ENCODE data around the gene SLC18A3. TPM values are rescaled to one million over a fixed set of nuclear protein-coding genes. Genes with fewer than 3 reads are reported as not detected.

Gene SLC18A3
- total RNA-seq, 2 experiments from 2014 or later, result not detected

- Mint-ChIP-seq H3K9me3 (ENCODE audit: low read depth) (no peaks in the 10 kb centered on the region), H3K4me3 (no peak overlapping the region), H3K27ac (peak overlapping the region; percentile 70), H3K36me3 (no peaks in the 10 kb centered on the region), H3K27me3 (peaks cover 19% of the 10 kb centered on the region), H3K4me1 (peaks cover 26% of the 10 kb centered on the region)
- peak; percentile 69 for DNase-seq
- CTCF ChIA-PET, result interaction anchor here (1.1 kb wide), 1 partner anchor 52 kb away, joined by 4 read pairs; no protein-coding TSS in a partner anchor
- peak; percentile 69 for ATAC-seq
Observed at GRCh38 chr10:49649936-49650723, 40.0 kb downstream of the SLC18A3 start.

- Mint-ChIP-seq H3K4me3 (no peak overlapping the region), H3K36me3 (no peaks in the 10 kb centered on the region), H3K4me1 (peaks cover 26% of the 10 kb centered on the region), H3K27me3 (peaks cover 19% of the 10 kb centered on the region), H3K27ac (no peak overlapping the region), H3K9me3 (ENCODE audit: low read depth) (no peaks in the 10 kb centered on the region)
- CTCF ChIA-PET, result interaction anchor here (1.1 kb wide), 1 partner anchor 52 kb away, joined by 4 read pairs; no protein-coding TSS in a partner anchor
- DNase-seq (peak; percentile 22), ATAC-seq (no peak)
Observed at GRCh38 chr10:49650724-49651034, 40.6 kb downstream of the SLC18A3 start.

GRCh38 chr10:49651039-49651835 is 41.1 kb downstream of the SLC18A3 start:
- DNase-seq (peak; percentile 22), ATAC-seq (no peak)
- Mint-ChIP-seq H3K36me3 (no peaks in the 10 kb centered on the region), H3K27me3 (peaks cover 19% of the 10 kb centered on the region), H3K27ac (no peak overlapping the region), H3K4me3 (no peak overlapping the region), H3K9me3 (ENCODE audit: low read depth) (no peaks in the 10 kb centered on the region), H3K4me1 (peaks cover 26% of the 10 kb centered on the region)
- CTCF ChIA-PET, result interaction anchor here (1.1 kb wide), 1 partner anchor 58 kb away, joined by 4 read pairs; no protein-coding TSS in a partner anchor

- Mint-ChIP-seq H3K4me3 (no peak overlapping the region), H3K27me3 (peaks cover 25% of the 10 kb centered on the region), H3K4me1 (peaks cover 26% of the 10 kb centered on the region)
Observed at GRCh38 chr10:49651917-49652316, 41.8 kb downstream of the SLC18A3 start.

GRCh38 chr10:49652421-49653272 is 42.5 kb downstream of the SLC18A3 start:
- Mint-ChIP-seq H3K27ac (no peak overlapping the region), H3K27me3 (peaks cover 18% of the 10 kb centered on the region), H3K36me3 (no peaks in the 10 kb centered on the region), H3K4me1 (peaks cover 26% of the 10 kb centered on the region), H3K9me3 (ENCODE audit: low read depth) (no peaks in the 10 kb centered on the region), H3K4me3 (no peak overlapping the region)
- CTCF ChIA-PET, result interaction anchor here (1.1 kb wide), 1 partner anchor 59 kb away, joined by 4 read pairs; no protein-coding TSS in a partner anchor
- DNase-seq, result peak; percentile 25
- ATAC-seq, result no peak

More at GRCh38 chr10:49651917-49652316, 41.8 kb downstream of the SLC18A3 start:
- no peaks in the 10 kb centered on the region for H3K9me3 Mint-ChIP-seq (ENCODE audit: low read depth)
- peak; percentile 3 for DNase-seq
- no peak overlapping the region for H3K27ac Mint-ChIP-seq
- CTCF ChIA-PET, result interaction anchor here (1.1 kb wide), 1 partner anchor 59 kb away, joined by 4 read pairs; no protein-coding TSS in a partner anchor
- no peaks in the 10 kb centered on the region for H3K36me3 Mint-ChIP-seq
- no peak for ATAC-seq

- H3K27ac Mint-ChIP-seq, result no peak overlapping the region
- DNase-seq (peak; percentile 25), ATAC-seq (no peak)
- H3K4me1 Mint-ChIP-seq, result peaks cover 22% of the 10 kb centered on the region
- H3K36me3 Mint-ChIP-seq, result no peaks in the 10 kb centered on the region
- H3K4me3 Mint-ChIP-seq, result no peak overlapping the region
- CTCF ChIA-PET, result interaction anchor here (0.8 kb wide), 1 partner anchor 58 kb away, joined by 3 read pairs; no protein-coding TSS in a partner anchor
- H3K9me3 Mint-ChIP-seq (ENCODE audit: low read depth), result no peaks in the 10 kb centered on the region
- H3K27me3 Mint-ChIP-seq, result peaks cover 17% of the 10 kb centered on the region
Observed at GRCh38 chr10:49653273-49653929, 43.3 kb downstream of the SLC18A3 start.

GRCh38 chr10:49654036-49654693 is 44.1 kb downstream of the SLC18A3 start:
- CTCF ChIA-PET, result interaction anchor here (0.8 kb wide), 1 partner anchor 59 kb away, joined by 3 read pairs; no protein-coding TSS in a partner anchor
- Mint-ChIP-seq H3K4me3 (no peak overlapping the region), H3K9me3 (ENCODE audit: low read depth) (peaks cover 5% of the 10 kb centered on the region), H3K36me3 (no peaks in the 10 kb centered on the region), H3K27ac (no peak overlapping the region), H3K27me3 (peaks cover 15% of the 10 kb centered on the region), H3K4me1 (peaks cover 14% of the 10 kb centered on the region)
- DNase-seq (peak; percentile 21), ATAC-seq (no peak)

- Mint-ChIP-seq H3K9me3 (ENCODE audit: low read depth) (peaks cover 10% of the 10 kb centered on the region), H3K27me3 (peaks cover 15% of the 10 kb centered on the region), H3K36me3 (no peaks in the 10 kb centered on the region), H3K4me1 (peaks cover 5% of the 10 kb centered on the region), H3K27ac (no peak overlapping the region), H3K4me3 (no peak overlapping the region)
- ATAC-seq (no peak), DNase-seq (peak; percentile 35)
- CTCF ChIA-PET, result no interaction called here
Observed at GRCh38 chr10:49655099-49655498, 45.0 kb downstream of the SLC18A3 start.

GRCh38 chr10:49656845-49657493 is 46.9 kb downstream of the SLC18A3 start:
- H3K4me3 Mint-ChIP-seq, result no peak overlapping the region
- no peaks in the 10 kb centered on the region for H3K36me3 Mint-ChIP-seq
- ATAC-seq (no peak), DNase-seq (no peak)
- peaks cover 12% of the 10 kb centered on the region for H3K27me3 Mint-ChIP-seq
- H3K27ac Mint-ChIP-seq, result no peak overlapping the region
- H3K4me1 Mint-ChIP-seq, result no peaks in the 10 kb centered on the region
- peaks cover 10% of the 10 kb centered on the region for H3K9me3 Mint-ChIP-seq (ENCODE audit: low read depth)
- CTCF ChIA-PET, result no interaction called here

- Mint-ChIP-seq H3K4me3 (no peak overlapping the region), H3K36me3 (no peaks in the 10 kb centered on the region), H3K27me3 (peaks cover 11% of the 10 kb centered on the region), H3K27ac (no peak overlapping the region), H3K9me3 (ENCODE audit: low read depth) (peaks cover 10% of the 10 kb centered on the region), H3K4me1 (no peaks in the 10 kb centered on the region)
- ATAC-seq (no peak), DNase-seq (no peak)
- CTCF ChIA-PET, result no interaction called here
Observed at GRCh38 chr10:49657606-49658005, 47.5 kb downstream of the SLC18A3 start.

- DNase-seq, result no peak
- Mint-ChIP-seq H3K4me1 (no peaks in the 10 kb centered on the region), H3K9me3 (ENCODE audit: low read depth) (peaks cover 10% of the 10 kb centered on the region), H3K27me3 (peaks cover 6% of the 10 kb centered on the region), H3K36me3 (no peaks in the 10 kb centered on the region), H3K27ac (no peak overlapping the region), H3K4me3 (no peak overlapping the region)
- CTCF ChIA-PET, result interaction anchor here (2.4 kb wide), 1 partner anchor 68 kb away, joined by 5 read pairs; no protein-coding TSS in a partner anchor
- no peak for ATAC-seq
Observed at GRCh38 chr10:49661140-49661856, 51.2 kb downstream of the SLC18A3 start.
